ENCODE results near the gene ZBTB16. TPM values are rescaled to one million over a fixed set of nuclear protein-coding genes. Genes with fewer than 3 reads are reported as not detected.

The ZBTB16 gene
- total RNA-seq, 2 donors from 2014 or later: 17.2 to 20.7 TPM

- Mint-ChIP-seq H3K27ac (no peak overlapping the region), H3K36me3 (ENCODE audit: low read depth) (no peaks in the 10 kb centered on the region), H3K4me1 (peaks cover 6% of the 10 kb centered on the region), H3K27me3 (peaks cover 44% of the 10 kb centered on the region), H3K4me3 (no peak overlapping the region)
- no peak for DNase-seq
- H3K9me3 ChIP-seq (ENCODE audit: control insufficient read depth, low read length, poor library complexity, severe bottlenecking): no peaks in the 10 kb centered on the region
- no peak for ATAC-seq
Measured at GRCh38 chr11:114031246-114031966, 28.1 kb upstream of the ZBTB16 start.

GRCh38 chr11:114031967-114032320 is 27.6 kb upstream of the ZBTB16 start:
- Mint-ChIP-seq H3K27me3 (peaks cover 44% of the 10 kb centered on the region), H3K36me3 (ENCODE audit: low read depth) (no peaks in the 10 kb centered on the region), H3K4me3 (no peak overlapping the region), H3K4me1 (peaks cover under 1% of the 10 kb centered on the region), H3K27ac (no peak overlapping the region)
- ATAC-seq: no peak
- H3K9me3 ChIP-seq (ENCODE audit: control insufficient read depth, low read length, poor library complexity, severe bottlenecking): no peaks in the 10 kb centered on the region
- DNase-seq: no peak

GRCh38 chr11:114033066-114033465 is 26.4 kb upstream of the ZBTB16 start:
- ATAC-seq (no peak), DNase-seq (no peak)
- Mint-ChIP-seq H3K4me1 (no peaks in the 10 kb centered on the region), H3K4me3 (no peak overlapping the region), H3K27me3 (peaks cover 40% of the 10 kb centered on the region), H3K36me3 (ENCODE audit: low read depth) (no peaks in the 10 kb centered on the region), H3K27ac (no peak overlapping the region)
- H3K9me3 ChIP-seq (ENCODE audit: control insufficient read depth, low read length, poor library complexity, severe bottlenecking): no peaks in the 10 kb centered on the region

- no peak overlapping the region for H3K27ac Mint-ChIP-seq
- H3K4me1 Mint-ChIP-seq: no peaks in the 10 kb centered on the region
- H3K9me3 ChIP-seq (ENCODE audit: control insufficient read depth, low read length, poor library complexity, severe bottlenecking): no peaks in the 10 kb centered on the region
- no peak for ATAC-seq
- DNase-seq: no peak
- no peak overlapping the region for H3K4me3 Mint-ChIP-seq
- H3K27me3 Mint-ChIP-seq: peaks cover 37% of the 10 kb centered on the region
- no peaks in the 10 kb centered on the region for H3K36me3 Mint-ChIP-seq (ENCODE audit: low read depth)
Measured at GRCh38 chr11:114033572-114033971, 25.9 kb upstream of the ZBTB16 start.

GRCh38 chr11:114034956-114035355 is 24.6 kb upstream of the ZBTB16 start:
- Mint-ChIP-seq H3K4me1 (peaks cover 3% of the 10 kb centered on the region), H3K27me3 (peaks cover 26% of the 10 kb centered on the region), H3K27ac (no peak overlapping the region), H3K36me3 (ENCODE audit: low read depth) (no peaks in the 10 kb centered on the region), H3K4me3 (no peak overlapping the region)
- DNase-seq: no peak
- H3K9me3 ChIP-seq (ENCODE audit: control insufficient read depth, low read length, poor library complexity, severe bottlenecking): no peaks in the 10 kb centered on the region
- ATAC-seq: no peak

GRCh38 chr11:114036147-114036811 is 23.2 kb upstream of the ZBTB16 start:
- DNase-seq: peak; percentile 28 to 40 (median 30)
- Mint-ChIP-seq H3K27me3 (peaks cover 17% of the 10 kb centered on the region), H3K4me1 (peaks cover 3% of the 10 kb centered on the region), H3K4me3 (peak overlapping the region; percentile 45), H3K36me3 (ENCODE audit: low read depth) (no peaks in the 10 kb centered on the region), H3K27ac (no peak overlapping the region)
- ATAC-seq: peak; percentile 82
- H3K9me3 ChIP-seq (ENCODE audit: control insufficient read depth, low read length, poor library complexity, severe bottlenecking): no peaks in the 10 kb centered on the region

- Mint-ChIP-seq H3K4me1 (peaks cover 3% of the 10 kb centered on the region), H3K36me3 (ENCODE audit: low read depth) (no peaks in the 10 kb centered on the region), H3K27ac (no peak overlapping the region), H3K27me3 (peaks cover 13% of the 10 kb centered on the region), H3K4me3 (no peak overlapping the region)
- DNase-seq (no peak), ATAC-seq (no peak)
- no peaks in the 10 kb centered on the region for H3K9me3 ChIP-seq (ENCODE audit: control insufficient read depth, low read length, poor library complexity, severe bottlenecking)
Measured at GRCh38 chr11:114036958-114037357, 22.6 kb upstream of the ZBTB16 start.

- Mint-ChIP-seq H3K4me1 (peaks cover 11% of the 10 kb centered on the region), H3K36me3 (ENCODE audit: low read depth) (no peaks in the 10 kb centered on the region), H3K27ac (peak overlapping the region; percentile 77)
Measured at GRCh38 chr11:114039551-114039950, 20.0 kb upstream of the ZBTB16 start.

GRCh38 chr11:114040706-114041211 is 18.8 kb upstream of the ZBTB16 start:
- ATAC-seq (no peak), DNase-seq (no peak)
- H3K9me3 ChIP-seq (ENCODE audit: control insufficient read depth, low read length, poor library complexity, severe bottlenecking): no peaks in the 10 kb centered on the region
- no peak overlapping the region for H3K27ac Mint-ChIP-seq
- peaks cover 18% of the 10 kb centered on the region for H3K4me1 Mint-ChIP-seq
- H3K4me3 Mint-ChIP-seq: no peak overlapping the region
- no peaks in the 10 kb centered on the region for H3K27me3 Mint-ChIP-seq
- H3K36me3 Mint-ChIP-seq (ENCODE audit: low read depth): no peaks in the 10 kb centered on the region

More at GRCh38 chr11:114039551-114039950, 20.0 kb upstream of the ZBTB16 start:
- no peaks in the 10 kb centered on the region for H3K9me3 ChIP-seq (ENCODE audit: control insufficient read depth, low read length, poor library complexity, severe bottlenecking)
- H3K27me3 Mint-ChIP-seq: peaks cover 9% of the 10 kb centered on the region
- no peak for DNase-seq
- H3K4me3 Mint-ChIP-seq: no peak overlapping the region
- ATAC-seq: no peak

- Mint-ChIP-seq H3K36me3 (ENCODE audit: low read depth) (no peaks in the 10 kb centered on the region), H3K4me3 (no peak overlapping the region), H3K27me3 (no peaks in the 10 kb centered on the region), H3K4me1 (peaks cover 18% of the 10 kb centered on the region), H3K27ac (no peak overlapping the region)
- ATAC-seq: no peak
- no peaks in the 10 kb centered on the region for H3K9me3 ChIP-seq (ENCODE audit: control insufficient read depth, low read length, poor library complexity, severe bottlenecking)
- no peak for DNase-seq
Measured at GRCh38 chr11:114042234-114042633, 17.3 kb upstream of the ZBTB16 start.

- ATAC-seq (peak; percentile 70), DNase-seq (no peak)
- Mint-ChIP-seq H3K4me1 (peaks cover 18% of the 10 kb centered on the region), H3K4me3 (peak overlapping the region; percentile 62), H3K36me3 (ENCODE audit: low read depth) (no peaks in the 10 kb centered on the region), H3K27ac (peak overlapping the region; percentile 89), H3K27me3 (peaks cover 7% of the 10 kb centered on the region)
- no peaks in the 10 kb centered on the region for H3K9me3 ChIP-seq (ENCODE audit: control insufficient read depth, low read length, poor library complexity, severe bottlenecking)
Measured at GRCh38 chr11:114044042-114044871, 15.3 kb upstream of the ZBTB16 start.

GRCh38 chr11:114047327-114047726 is 12.2 kb upstream of the ZBTB16 start:
- Mint-ChIP-seq H3K27ac (no peak overlapping the region), H3K4me1 (peaks cover 13% of the 10 kb centered on the region), H3K36me3 (ENCODE audit: low read depth) (no peaks in the 10 kb centered on the region), H3K4me3 (no peak overlapping the region), H3K27me3 (peaks cover 11% of the 10 kb centered on the region)
- DNase-seq: no peak
- ATAC-seq: no peak
- H3K9me3 ChIP-seq (ENCODE audit: control insufficient read depth, low read length, poor library complexity, severe bottlenecking): no peaks in the 10 kb centered on the region

GRCh38 chr11:114049050-114049449 is 10.5 kb upstream of the ZBTB16 start:
- peaks cover 12% of the 10 kb centered on the region for H3K27me3 Mint-ChIP-seq
- peaks cover 11% of the 10 kb centered on the region for H3K4me1 Mint-ChIP-seq
- no peak overlapping the region for H3K27ac Mint-ChIP-seq
- H3K9me3 ChIP-seq (ENCODE audit: control insufficient read depth, low read length, poor library complexity, severe bottlenecking): no peaks in the 10 kb centered on the region
- no peak overlapping the region for H3K4me3 Mint-ChIP-seq
- no peak for DNase-seq
- no peaks in the 10 kb centered on the region for H3K36me3 Mint-ChIP-seq (ENCODE audit: low read depth)
- ATAC-seq: no peak
